ENCODE measurements around the gene NFS1. TPM values are rescaled to one million over a fixed set of nuclear protein-coding genes. Genes with fewer than 3 reads are reported as not detected.

The NFS1 gene
- total and polyA plus RNA-seq, 2 experiments from 2014 or later, result 32.6 to 43.9 TPM

- Histone ChIP-seq H3K27ac (no peak overlapping the region), H3K36me3 (no peaks in the 10 kb centered on the region), H3K27me3 (no peaks in the 10 kb centered on the region), H3K9me3 (ENCODE audit: low read depth) (no peaks in the 10 kb centered on the region), H3K4me1 (ENCODE audit: low read depth) (peaks cover 14% of the 10 kb centered on the region), H3K4me3 (no peak overlapping the region)
- no peak for TF ChIP-seq CTCF (IDR thresholded peaks at IDR 0.05; ENCODE audit: low read depth, low read length)
- DNase-seq (ENCODE audit: low read depth in 1 of 2, low spot score in 1 of 2), result no peak
Observed at GRCh38 chr20:35638751-35639150, 60.4 kb downstream of the NFS1 start.

GRCh38 chr20:35637276-35637675 lies 61.9 kb downstream of the NFS1 start:
- no peaks in the 10 kb centered on the region for H3K27me3 ChIP-seq
- H3K4me1 ChIP-seq (ENCODE audit: low read depth), result peaks cover 14% of the 10 kb centered on the region
- H3K36me3 ChIP-seq, result no peaks in the 10 kb centered on the region
- H3K9me3 ChIP-seq (ENCODE audit: low read depth), result no peaks in the 10 kb centered on the region
- peak overlapping the region; percentile 41 for H3K27ac ChIP-seq
- H3K4me3 ChIP-seq, result no peak overlapping the region
- no peak for TF ChIP-seq CTCF (IDR thresholded peaks at IDR 0.05; ENCODE audit: low read depth, low read length)
- DNase-seq (ENCODE audit: low read depth in 1 of 2, low spot score in 1 of 2), result no peak

GRCh38 chr20:35636095-35636494 lies 63.1 kb downstream of the NFS1 start:
- peaks cover 14% of the 10 kb centered on the region for H3K4me1 ChIP-seq (ENCODE audit: low read depth)
- DNase-seq (ENCODE audit: low read depth in 1 of 2, low spot score in 1 of 2), result no peak
- peak overlapping the region; percentile 87 for H3K27ac ChIP-seq
- H3K27me3 ChIP-seq, result no peaks in the 10 kb centered on the region
- peaks cover 3% of the 10 kb centered on the region for H3K36me3 ChIP-seq
- no peaks in the 10 kb centered on the region for H3K9me3 ChIP-seq (ENCODE audit: low read depth)
- H3K4me3 ChIP-seq, result no peak overlapping the region
- no peak for TF ChIP-seq CTCF (IDR thresholded peaks at IDR 0.05; ENCODE audit: low read depth, low read length)

GRCh38 chr20:35635652-35636051 lies 63.5 kb downstream of the NFS1 start:
- no peak for TF ChIP-seq CTCF (IDR thresholded peaks at IDR 0.05; ENCODE audit: low read depth, low read length)
- H3K27ac ChIP-seq, result peak overlapping the region; percentile 87
- peak; percentile 49 to 61 for DNase-seq (ENCODE audit: low read depth in 1 of 2, low spot score in 1 of 2)
- H3K9me3 ChIP-seq (ENCODE audit: low read depth), result no peaks in the 10 kb centered on the region
- H3K27me3 ChIP-seq, result no peaks in the 10 kb centered on the region
- H3K36me3 ChIP-seq, result peaks cover 7% of the 10 kb centered on the region
- no peak overlapping the region for H3K4me3 ChIP-seq
- H3K4me1 ChIP-seq (ENCODE audit: low read depth), result peaks cover 14% of the 10 kb centered on the region

GRCh38 chr20:35632539-35633115 lies 66.5 kb downstream of the NFS1 start:
- H3K27me3 ChIP-seq, result no peaks in the 10 kb centered on the region
- H3K36me3 ChIP-seq, result peaks cover 29% of the 10 kb centered on the region
- peak overlapping the region; percentile 62 for H3K27ac ChIP-seq
- no peak overlapping the region for H3K4me3 ChIP-seq
- DNase-seq (ENCODE audit: low read depth in 1 of 2, low spot score in 1 of 2), result no peak
- H3K9me3 ChIP-seq (ENCODE audit: low read depth), result no peaks in the 10 kb centered on the region
- H3K4me1 ChIP-seq (ENCODE audit: low read depth), result peaks cover 9% of the 10 kb centered on the region
- TF ChIP-seq CTCF (IDR thresholded peaks at IDR 0.05; ENCODE audit: low read depth, low read length), result no peak
